CD4-positive, alpha-beta memory T cell (primary cell): Measurements from ENCODE around the gene GRWD1. TPM values are rescaled to one million over a fixed set of nuclear protein-coding genes. Genes with fewer than 3 reads are reported as not detected.
A peak's percentile ranks its signal among the peaks of the same experiment; 100 is the strongest.

Source experiments
- CTCF ChIA-PET: fragments of 350-600 bp; sonication (Branson Sonifier 250); formaldehyde crosslinking; loops from one replicate; lab custom pipeline; 2021; ENCODE audit warnings: inconsistent platforms; ENCODE audit not compliant: partially characterized antibody; lab: Charles Lee
- POLR2A ChIA-PET: fragments of 350-600 bp; sonication (Branson Sonifier 250); formaldehyde crosslinking; loops from one replicate; lab custom pipeline; 2021; ENCODE audit not compliant: partially characterized antibody; lab: Charles Lee
- DNase-seq, 5 donors: peaks; one replicate each; pipeline versions ENCODE4 v3.0.0 to v3.0.0-alpha.2; 2020 to 2022; ENCODE audit warnings: mixed read lengths in 1 of 5
- H3K27ac ChIP-seq: one replicate; pipeline ENCODE4 v1.7.0; 2013; ENCODE audit warnings: low read depth, low read length
- H3K27me3 ChIP-seq: 2 replicates; pipeline ENCODE4 v1.7.0; 2013; ENCODE audit warnings: mild to moderate bottlenecking, low read length, moderate library complexity; ENCODE audit not compliant: insufficient read depth
- H3K36me3 ChIP-seq: 2 replicates; pipeline ENCODE4 v1.7.0; 2013; ENCODE audit warnings: mild to moderate bottlenecking, low read length, moderate library complexity; ENCODE audit not compliant: insufficient read depth
- H3K4me1 ChIP-seq: 2 replicates; pipeline ENCODE4 v1.7.0; 2013; ENCODE audit warnings: mild to moderate bottlenecking, low read length, moderate library complexity; ENCODE audit not compliant: insufficient read depth
- H3K4me3 ChIP-seq, 2 donors: one replicate each; pipeline ENCODE4 v1.7.0; 2013; ENCODE audit warnings: low read length in 2 of 2, mild to moderate bottlenecking in 1 of 2
- H3K9me3 ChIP-seq, 2 donors: one replicate each; pipeline ENCODE4 v1.7.0; 2013; ENCODE audit warnings: low read length in 2 of 2, control low read depth in 1 of 2; ENCODE audit not compliant: control insufficient read depth in 1 of 2
- H3K27ac Mint-ChIP-seq, 7 donors: one replicate each; pipeline ENCODE4 v1.8.0; 2020 to 2021; ENCODE audit warnings: mixed read lengths in 7 of 7, mild to moderate bottlenecking in 6 of 7, inconsistent platforms in 3 of 7, moderate library complexity in 3 of 7
- H3K27me3 Mint-ChIP-seq, 2 donors: one replicate each; pipeline ENCODE4 v1.8.0; 2020 to 2021; ENCODE audit warnings: mixed read lengths in 2 of 2
- H3K36me3 Mint-ChIP-seq, 2 donors: one replicate each; pipeline ENCODE4 v1.8.0; 2020 to 2021; ENCODE audit warnings: mixed read lengths in 2 of 2, inconsistent platforms in 1 of 2, mild to moderate bottlenecking in 1 of 2
- H3K4me1 Mint-ChIP-seq, 4 donors: one replicate each; pipeline ENCODE4 v1.8.0; 2020 to 2021; ENCODE audit warnings: mixed read lengths in 4 of 4, mild to moderate bottlenecking in 1 of 4
- H3K4me3 Mint-ChIP-seq, 8 donors: one replicate each; pipeline ENCODE4 v1.8.0; 2020 to 2021; ENCODE audit warnings: mixed read lengths in 8 of 8, mild to moderate bottlenecking in 7 of 8, moderate library complexity in 6 of 8, inconsistent platforms in 3 of 8
- H3K9me3 Mint-ChIP-seq, 8 donors: one replicate each; pipeline ENCODE4 v1.8.0; 2020 to 2021; ENCODE audit warnings: mixed read lengths in 8 of 8, mild to moderate bottlenecking in 5 of 8, inconsistent platforms in 3 of 8, moderate library complexity in 1 of 8
- intact Hi-C: fragments of 100-400 bp; cut with micrococcal nuclease; formaldehyde crosslinking; loops from one replicate; pipeline ENCODE4 v1.15.1; 2023
- polyA plus RNA-seq, 2 donors: library from polyadenylated mRNA; unstranded; fragments of 300-500 nt; fragmentation: Illumina TruSeq; gene quantifications; one replicate each; pipeline ENCODE4 v1.2.3, GENCODE V29; 2021
- total RNA-seq, 2 experiments: library from RNA; stranded (reverse); gene quantifications; one replicate each; pipeline ENCODE4 v1.2.3, GENCODE V29; 2021

GRWD1 gene
- total and polyA plus RNA-seq, 4 experiments from 2014 or later: 36.2 to 52.8 (median 41.7) TPM

DNA sequence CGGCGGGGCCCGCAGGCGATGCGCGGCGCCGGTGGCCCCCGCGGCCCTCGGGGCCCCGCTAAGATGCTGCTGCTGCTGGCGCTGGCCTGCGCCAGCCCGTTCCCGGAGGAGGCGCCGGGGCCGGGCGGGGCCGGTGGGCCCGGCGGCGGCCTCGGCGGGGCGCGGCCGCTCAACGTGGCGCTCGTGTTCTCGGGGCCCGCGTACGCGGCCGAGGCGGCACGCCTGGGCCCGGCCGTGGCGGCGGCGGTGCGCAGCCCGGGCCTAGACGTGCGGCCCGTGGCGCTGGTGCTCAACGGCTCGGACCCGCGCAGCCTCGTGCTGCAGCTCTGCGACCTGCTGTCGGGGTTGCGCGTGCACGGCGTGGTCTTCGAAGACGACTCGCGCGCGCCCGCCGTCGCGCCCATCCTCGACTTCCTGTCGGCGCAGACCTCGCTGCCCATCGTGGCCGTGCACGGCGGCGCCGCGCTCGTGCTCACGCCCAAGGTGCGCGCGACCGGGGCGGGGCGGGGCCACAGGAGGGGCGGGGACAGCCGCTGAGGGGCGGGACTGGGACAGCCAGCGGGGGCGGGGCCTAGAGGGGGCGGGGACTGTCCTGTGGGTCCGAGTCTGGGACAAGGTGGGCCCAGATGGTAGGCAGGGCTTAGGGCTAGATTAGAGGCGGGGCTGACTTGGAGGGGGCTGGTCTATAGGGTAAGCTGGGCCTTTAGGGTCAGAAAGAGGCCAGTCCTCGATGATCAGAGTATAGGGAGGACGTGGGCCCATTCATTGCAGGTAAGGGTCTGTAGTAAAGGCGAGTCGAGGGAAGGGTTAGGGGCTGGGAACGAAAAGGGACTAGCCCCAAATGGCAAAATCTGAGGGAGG is 47.2 kb upstream of the GRWD1 start:
- POLR2A ChIA-PET: interaction anchor here (0.5 to 1.1 kb wide), 4 partner anchors 11 to 66 kb away, joined by 3 to 7 read pairs (median 4); partner anchors contain the start of genes SYNGR4 and TMEM143
- Mint-ChIP-seq H3K4me3 (peak overlapping the region; percentile 58 to 89 (median 65)), H3K9me3 (no peaks in the 10 kb centered on the region), H3K4me1 (peaks cover 23 to 58% (median 44%) of the 10 kb centered on the region in 4 donors), H3K27ac (peak overlapping the region; percentile 62 to 92 (median 74)), H3K36me3 (peaks cover 0 to 1% of the 10 kb centered on the region in 2 donors), H3K27me3 (peaks cover 9 to 18% of the 10 kb centered on the region in 2 donors)
- intact Hi-C loops: loop anchor here (2.0 kb wide), 2 partner anchors 46 to 70 kb away; partner anchors contain the start of genes CYTH2 and GRWD1
- H3K4me3 ChIP-seq: peak overlapping the region; percentile 55 to 79
- CTCF ChIA-PET: no interaction called here
- H3K36me3 ChIP-seq: no peaks in the 10 kb centered on the region
- peak overlapping the region; percentile 39 for H3K27ac ChIP-seq
- DNase-seq: peak; percentile 84 to 87 (median 87)
- H3K4me1 ChIP-seq: peaks cover 41% of the 10 kb centered on the region
- peaks cover 23% of the 10 kb centered on the region for H3K27me3 ChIP-seq
- no peaks in the 10 kb centered on the region for H3K9me3 ChIP-seq

DNA sequence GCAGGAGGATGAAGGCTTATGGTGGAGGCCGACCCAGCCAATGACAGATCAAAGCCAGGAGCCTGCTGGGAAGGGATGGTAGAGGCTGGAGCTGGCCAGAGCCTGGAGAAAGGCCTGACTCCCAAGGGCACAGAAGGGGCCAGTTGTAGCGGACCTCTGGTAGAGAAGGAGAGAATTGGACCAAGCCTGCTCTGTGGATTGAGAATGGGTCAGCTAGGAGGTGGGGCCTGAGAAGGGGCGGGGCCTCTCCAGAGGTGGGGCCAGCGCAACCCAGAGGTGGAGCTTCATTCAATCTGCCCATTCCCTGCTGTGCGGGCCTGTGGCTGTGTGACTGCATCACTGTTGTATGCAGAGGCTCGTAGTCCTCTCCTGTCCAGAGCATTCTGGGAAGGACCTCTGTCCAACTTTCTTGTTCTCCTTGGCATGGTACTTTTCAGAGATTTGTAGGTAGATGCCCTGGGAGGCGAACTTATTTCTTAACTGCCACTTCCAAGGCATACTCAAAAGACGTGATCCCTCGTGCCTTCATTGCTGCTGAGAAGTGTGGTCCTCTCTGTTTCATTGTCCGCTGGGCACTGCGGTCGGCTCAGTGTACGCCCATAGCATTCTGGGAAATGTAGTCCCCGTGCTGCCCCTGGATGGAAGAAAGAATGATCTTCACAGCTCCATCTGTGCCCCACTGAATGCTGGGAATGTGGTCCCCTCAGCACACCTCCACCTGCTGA is 45.6 kb upstream of the GRWD1 start:
- Histone ChIP-seq H3K27me3 (peaks cover 15% of the 10 kb centered on the region), H3K9me3 (no peaks in the 10 kb centered on the region), H3K27ac (no peak overlapping the region), H3K4me1 (peaks cover 27% of the 10 kb centered on the region), H3K36me3 (no peaks in the 10 kb centered on the region), H3K4me3 (no peak overlapping the region)
- ChIA-PET CTCF (interaction anchor here (4.9 kb wide), 1 partner anchor 9 kb away, joined by 28 read pairs; the partner anchor contains the start of gene KDELR1), POLR2A (interaction anchor here (0.7 to 1.0 kb wide), 2 partner anchors 8 to 114 kb away, joined by 3 to 4 read pairs; partner anchors contain the start of gene KDELR1)
- intact Hi-C loops: no loop called here
- Mint-ChIP-seq H3K9me3 (no peaks in the 10 kb centered on the region), H3K4me3 (peak overlapping the region in 3 of 8 donors; percentile 25 to 79 (median 38)), H3K27me3 (peaks cover 9 to 11% of the 10 kb centered on the region in 2 donors), H3K4me1 (peaks cover 20 to 48% (median 33%) of the 10 kb centered on the region in 4 donors), H3K27ac (peak overlapping the region; percentile 73 to 89 (median 80)), H3K36me3 (peaks cover 0 to 1% of the 10 kb centered on the region in 2 donors)
- peak in 4 of 5 donors; percentile 27 to 34 (median 32) for DNase-seq

DNA sequence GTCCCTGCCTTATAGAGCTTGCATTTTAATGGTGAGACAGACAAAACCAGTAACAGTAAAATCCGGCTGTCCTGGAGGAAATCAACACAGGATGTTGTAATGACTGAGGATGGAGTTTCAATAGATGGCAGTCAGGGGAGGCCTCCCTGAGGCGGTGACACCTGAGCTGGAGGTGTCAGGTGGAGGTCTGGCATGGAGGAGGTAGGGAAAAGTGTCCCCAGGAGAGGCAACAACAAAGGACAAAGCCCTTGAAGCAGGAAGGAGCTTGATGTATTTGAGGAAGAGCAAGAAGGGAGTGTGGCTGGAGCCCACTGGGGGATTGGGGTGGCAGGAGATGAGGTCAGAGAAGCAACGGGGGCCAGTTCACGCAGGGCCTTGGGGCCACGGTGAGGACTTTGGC is 44.5 kb upstream of the GRWD1 start:
- H3K27me3 Mint-ChIP-seq: peaks cover 5 to 6% of the 10 kb centered on the region in 2 donors
- Histone ChIP-seq H3K4me1 (peaks cover 18% of the 10 kb centered on the region), H3K27ac (no peak overlapping the region), H3K4me3 (no peak overlapping the region), H3K36me3 (no peaks in the 10 kb centered on the region), H3K9me3 (no peaks in the 10 kb centered on the region), H3K27me3 (peaks cover 4% of the 10 kb centered on the region)
- ChIA-PET CTCF (interaction anchor here (4.9 kb wide), 1 partner anchor 10 kb away, joined by 28 read pairs; the partner anchor contains the start of gene KDELR1), POLR2A (no interaction called here)
- peaks cover 18 to 42% (median 27%) of the 10 kb centered on the region in 4 donors for H3K4me1 Mint-ChIP-seq
- H3K27ac Mint-ChIP-seq: peak overlapping the region in 5 of 7 donors; percentile 2 to 96 (median 38)
- peaks cover 0 to 1% of the 10 kb centered on the region in 2 donors for H3K36me3 Mint-ChIP-seq
- peaks cover 0 to 2% (median 0%) of the 10 kb centered on the region in 8 donors for H3K9me3 Mint-ChIP-seq
- peak overlapping the region in 1 of 8 donors; percentile 32 for H3K4me3 Mint-ChIP-seq
- intact Hi-C loops: no loop called here
- no peak for DNase-seq

GRCh38 chr19:48403606-48404005 is 42.2 kb upstream of the GRWD1 start:
- Histone ChIP-seq H3K4me3 (no peak overlapping the region), H3K4me1 (no peaks in the 10 kb centered on the region), H3K27me3 (no peaks in the 10 kb centered on the region), H3K27ac (no peak overlapping the region), H3K9me3 (no peaks in the 10 kb centered on the region), H3K36me3 (no peaks in the 10 kb centered on the region)
- ChIA-PET CTCF (interaction anchor here (0.6 to 4.9 kb wide), 3 partner anchors 10 to 12 kb away, joined by 3 to 28 read pairs (median 4); partner anchors contain the start of genes GRIN2D and KDELR1), POLR2A (interaction anchor here (1.0 to 2.1 kb wide), 3 partner anchors 11 to 40 kb away, joined by 3 to 11 read pairs (median 9); partner anchors contain the start of genes KDELR1, SYNGR4 and TMEM143)
- Mint-ChIP-seq H3K27ac (peak overlapping the region in 2 of 7 donors; percentile 24 to 62), H3K9me3 (peaks cover 0 to 2% (median 0%) of the 10 kb centered on the region in 8 donors), H3K27me3 (peaks cover 2 to 7% of the 10 kb centered on the region in 2 donors), H3K4me3 (no peak overlapping the region), H3K4me1 (peaks cover 8 to 31% (median 16%) of the 10 kb centered on the region in 4 donors), H3K36me3 (peaks cover 0 to 1% of the 10 kb centered on the region in 2 donors)
- peak; percentile 32 to 65 (median 47) for DNase-seq
- intact Hi-C loops: no loop called here

GRCh38 chr19:48405010-48405659 is 40.6 kb upstream of the GRWD1 start:
- DNase-seq: no peak
- Mint-ChIP-seq H3K27ac (no peak overlapping the region), H3K4me1 (peaks cover 4 to 17% (median 8%) of the 10 kb centered on the region in 4 donors), H3K4me3 (no peak overlapping the region), H3K36me3 (no peaks in the 10 kb centered on the region), H3K27me3 (peaks cover 4 to 7% of the 10 kb centered on the region in 2 donors), H3K9me3 (peaks cover 0 to 2% (median 0%) of the 10 kb centered on the region in 8 donors)
- ChIA-PET CTCF (interaction anchor here (1.2 kb wide), 1 partner anchor 14 kb away, joined by 8 read pairs; the partner anchor contains the start of gene KDELR1), POLR2A (interaction anchor here (1.1 to 2.1 kb wide), 2 partner anchors 11 to 14 kb away, joined by 3 to 9 read pairs; partner anchors contain the start of genes GRIN2D and KDELR1)
- intact Hi-C loops: no loop called here
- H3K4me3 ChIP-seq: no peak overlapping the region
- no peaks in the 10 kb centered on the region for H3K4me1 ChIP-seq
- no peaks in the 10 kb centered on the region for H3K9me3 ChIP-seq
- H3K27ac ChIP-seq: no peak overlapping the region
- no peaks in the 10 kb centered on the region for H3K36me3 ChIP-seq
- no peaks in the 10 kb centered on the region for H3K27me3 ChIP-seq

DNA sequence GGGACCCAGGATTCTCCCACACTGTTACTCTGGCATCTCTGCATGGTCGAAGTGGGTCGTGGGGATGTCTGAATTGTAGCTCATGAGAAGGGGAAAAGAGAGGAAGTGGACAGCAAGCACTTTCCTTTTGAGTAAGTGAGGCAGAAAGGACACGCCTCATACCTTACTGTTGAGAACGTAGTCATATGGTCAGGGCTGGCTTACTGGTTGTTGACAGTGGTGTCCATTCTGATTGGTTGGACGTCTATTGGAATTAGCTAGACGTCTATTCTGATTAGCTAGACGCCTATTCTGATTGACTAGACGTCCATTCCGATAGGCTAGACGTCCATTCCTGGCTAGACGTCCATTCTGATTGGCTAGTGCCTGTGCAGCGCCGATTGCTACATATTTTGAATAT is 39.9 kb upstream of the GRWD1 start:
- POLR2A ChIA-PET: interaction anchor here (0.9 kb wide), 1 partner anchor 11 kb away, joined by 3 read pairs; no protein-coding TSS in a partner anchor
- intact Hi-C loops: no loop called here
- no peaks in the 10 kb centered on the region for H3K27me3 ChIP-seq

More for the DNA sequence above, 39.9 kb upstream of the GRWD1 start:
- Histone ChIP-seq H3K4me1 (no peaks in the 10 kb centered on the region), H3K27ac (no peak overlapping the region), H3K36me3 (no peaks in the 10 kb centered on the region), H3K4me3 (no peak overlapping the region), H3K9me3 (no peaks in the 10 kb centered on the region)
- peaks cover 4 to 7% of the 10 kb centered on the region in 2 donors for H3K27me3 Mint-ChIP-seq
- CTCF ChIA-PET: interaction anchor here (1.2 kb wide), 1 partner anchor 15 kb away, joined by 8 read pairs; the partner anchor contains the start of gene KDELR1
- H3K4me1 Mint-ChIP-seq: peaks cover 4 to 12% (median 8%) of the 10 kb centered on the region in 4 donors
- no peak overlapping the region for H3K4me3 Mint-ChIP-seq
- DNase-seq: no peak
- peaks cover 0 to 2% (median 0%) of the 10 kb centered on the region in 8 donors for H3K9me3 Mint-ChIP-seq
- H3K27ac Mint-ChIP-seq: no peak overlapping the region
- H3K36me3 Mint-ChIP-seq: no peaks in the 10 kb centered on the region
